Esophagus muscularis mucosa (tissue), 4 donors: ENCODE measurements around the gene TADA3. TPM values are rescaled to one million over a fixed set of nuclear protein-coding genes. Genes with fewer than 3 reads are reported as not detected.

Source experiments
- DNase-seq: peaks from one replicate; pipeline ENCODE4 v3.0.0-alpha.2; 2017; ENCODE audit errors: extremely low spot score
- H3K27ac ChIP-seq, 4 donors: fragments of 200-600 bp; sonication (generic); replicated peaks in 1 of 4; 1 replicate in 3 of 4; 2 replicates in 1 of 4; pipeline ENCODE4 v1.5.1; 2016 to 2019; ENCODE audit warnings: mild to moderate bottlenecking in 1 of 4
- H3K27me3 ChIP-seq, 4 donors: fragments of 200-600 bp; sonication (generic); one replicate each; pipeline versions ENCODE4 v1.5.1 to v1.6.0; 2016 to 2019
- H3K36me3 ChIP-seq, 4 donors: fragments of 200-600 bp; sonication (generic); one replicate each; pipeline ENCODE4 v1.5.1; 2016 to 2019
- H3K4me1 ChIP-seq, 4 donors: fragments of 200-600 bp; sonication (generic); one replicate each; pipeline ENCODE4 v1.5.1; 2016 to 2019
- H3K4me3 ChIP-seq, 4 donors: fragments of 200-600 bp; sonication (generic); 1 replicate in 2 of 4; 2 replicates in 2 of 4; pipeline ENCODE4 v1.5.1; 2016 to 2019; ENCODE audit warnings: mild to moderate bottlenecking in 4 of 4, moderate library complexity in 1 of 4
- H3K9me3 ChIP-seq, 4 donors: fragments of 200-600 bp; sonication (generic); 1 replicate in 3 of 4; 2 replicates in 1 of 4; pipeline ENCODE4 v1.5.1; 2016 to 2019
- EP300 ChIP-seq: sonication (generic); formaldehyde crosslinking; IDR thresholded peaks from one replicate; pipeline ENCODE4 v1.6.1; 2017; ENCODE audit warnings: antibody characterized with exemption
- POLR2A ChIP-seq: fragments of 450-650 bp; IDR thresholded peaks from one replicate; pipeline ENCODE4 v1.6.1; 2017; ENCODE audit warnings: antibody characterized with exemption, moderate library complexity, mild to moderate bottlenecking, low read depth
- POLR2AphosphoS5 ChIP-seq, 2 donors: sonication (generic); formaldehyde crosslinking; IDR thresholded peaks; one replicate each; pipeline ENCODE4 v1.6.1; 2017; ENCODE audit warnings: antibody characterized with exemption in 2 of 2
- WGBS: methylation state at CpG from one replicate; pipeline ENCODE4 v1.1.5; 2018; 5-methylcytosine and 5-hydroxymethylcytosine counted together
- intact Hi-C: fragments of 100-400 bp; cut with DNase I; formaldehyde crosslinking; loops from one replicate; pipeline ENCODE4 v1.15.1; 2023
- total RNA-seq, 4 donors: library from RNA; depleted of rRNA; stranded (reverse); fragments of >200 nt; gene quantifications; one replicate each; pipeline versions ENCODE4 v1.1.0 to v1.2.1, GENCODE V29; 2016
- TF ChIP-seq, protein P1 (sequence below), 3 experiments: fragments of 200-600 bp in 2 of 3; fragments of 450-650 bp in 1 of 3; sonication (generic) in 2 of 3; IDR thresholded peaks; one replicate each; pipeline ENCODE4 v1.5.1; 2017 to 2019; ENCODE audit warnings: antibody characterized with exemption in 3 of 3, mild to moderate bottlenecking in 2 of 3, moderate library complexity in 1 of 3

TADA3 gene
- total RNA-seq, 4 donors from 2014 or later: 64.4 to 80.9 (median 74.6) TPM

DNA sequence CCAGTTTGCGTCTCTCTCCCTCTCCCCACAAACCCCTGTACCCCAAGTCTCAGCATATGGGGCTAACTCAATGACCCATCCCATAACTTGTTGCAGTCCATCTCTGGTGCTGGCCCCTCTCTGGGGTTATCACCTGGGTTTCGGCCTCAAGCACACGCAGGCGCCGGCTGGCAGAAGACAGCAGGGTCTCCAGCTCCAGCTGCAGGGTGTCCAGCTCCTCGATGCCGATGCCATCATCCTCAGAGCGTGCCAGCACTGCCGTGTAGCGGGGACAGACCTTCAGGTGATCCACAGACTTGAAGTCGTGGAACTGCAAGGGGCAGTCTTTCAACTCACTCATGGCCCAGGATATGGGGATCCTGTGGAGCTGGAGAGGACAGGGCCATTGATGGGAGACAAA, 1.1 kb downstream of the TADA3 start:
- Histone ChIP-seq H3K27me3 (no peaks in the 10 kb centered on the region), H3K27ac (peak overlapping the region; percentile 94 to 98 (median 97)), H3K9me3 (no peaks in the 10 kb centered on the region), H3K4me1 (peaks cover 22 to 46% (median 45%) of the 10 kb centered on the region in 4 donors), H3K4me3 (no peak overlapping the region), H3K36me3 (peaks cover 23 to 64% (median 43%) of the 10 kb centered on the region in 4 donors)
- no peak for DNase-seq
- 98% methylated on average over 5 of the region's 11 CpGs for WGBS
- intact Hi-C loops: loop anchor here (2.0 to 5.0 kb wide), 3 partner anchors 16 to 74 kb away; no protein-coding TSS in a partner anchor
- no peak for TF ChIP-seq EP300
- no peak for TF ChIP-seq POLR2AphosphoS5 (IDR thresholded peaks at IDR 0.05)
- TF ChIP-seq, protein P1, sequence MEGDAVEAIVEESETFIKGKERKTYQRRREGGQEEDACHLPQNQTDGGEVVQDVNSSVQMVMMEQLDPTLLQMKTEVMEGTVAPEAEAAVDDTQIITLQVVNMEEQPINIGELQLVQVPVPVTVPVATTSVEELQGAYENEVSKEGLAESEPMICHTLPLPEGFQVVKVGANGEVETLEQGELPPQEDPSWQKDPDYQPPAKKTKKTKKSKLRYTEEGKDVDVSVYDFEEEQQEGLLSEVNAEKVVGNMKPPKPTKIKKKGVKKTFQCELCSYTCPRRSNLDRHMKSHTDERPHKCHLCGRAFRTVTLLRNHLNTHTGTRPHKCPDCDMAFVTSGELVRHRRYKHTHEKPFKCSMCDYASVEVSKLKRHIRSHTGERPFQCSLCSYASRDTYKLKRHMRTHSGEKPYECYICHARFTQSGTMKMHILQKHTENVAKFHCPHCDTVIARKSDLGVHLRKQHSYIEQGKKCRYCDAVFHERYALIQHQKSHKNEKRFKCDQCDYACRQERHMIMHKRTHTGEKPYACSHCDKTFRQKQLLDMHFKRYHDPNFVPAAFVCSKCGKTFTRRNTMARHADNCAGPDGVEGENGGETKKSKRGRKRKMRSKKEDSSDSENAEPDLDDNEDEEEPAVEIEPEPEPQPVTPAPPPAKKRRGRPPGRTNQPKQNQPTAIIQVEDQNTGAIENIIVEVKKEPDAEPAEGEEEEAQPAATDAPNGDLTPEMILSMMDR (IDR thresholded peaks at IDR 0.05): no peak
- TF ChIP-seq POLR2A: no peak

DNA sequence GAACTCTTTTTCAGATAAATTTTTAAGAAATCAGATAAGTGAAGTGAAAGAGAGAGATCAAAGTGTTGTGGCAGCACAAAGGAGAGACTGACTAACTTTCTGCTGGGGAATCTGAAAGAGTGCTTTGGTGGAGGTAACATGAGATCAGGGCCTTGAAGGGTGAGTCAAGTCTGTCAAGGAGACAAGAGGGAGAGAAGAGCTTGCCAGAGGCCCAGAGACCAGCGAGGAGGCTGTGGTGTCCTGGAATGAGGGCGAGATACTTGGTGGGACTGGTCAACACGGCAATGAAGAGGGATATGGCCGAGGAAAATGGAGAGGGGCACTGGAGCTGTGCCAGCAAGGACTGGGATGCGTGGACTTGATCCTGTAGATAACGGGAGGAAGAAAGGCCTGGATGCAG, 4.6 kb downstream of the TADA3 start:
- Histone ChIP-seq H3K4me3 (no peak overlapping the region), H3K27ac (no peak overlapping the region), H3K9me3 (no peaks in the 10 kb centered on the region), H3K36me3 (peaks cover 46 to 79% (median 62%) of the 10 kb centered on the region in 4 donors), H3K27me3 (no peaks in the 10 kb centered on the region), H3K4me1 (peaks cover 4 to 18% (median 17%) of the 10 kb centered on the region in 4 donors)
- DNase-seq: no peak
- intact Hi-C loops: no loop called here
- WGBS: 66% methylated on average over 6 of the region's 6 CpGs
- TF ChIP-seq POLR2AphosphoS5 (IDR thresholded peaks at IDR 0.05) (no peak), POLR2A (no peak), EP300 (no peak)
- TF ChIP-seq, protein P1 (IDR thresholded peaks at IDR 0.05): no peak

DNA sequence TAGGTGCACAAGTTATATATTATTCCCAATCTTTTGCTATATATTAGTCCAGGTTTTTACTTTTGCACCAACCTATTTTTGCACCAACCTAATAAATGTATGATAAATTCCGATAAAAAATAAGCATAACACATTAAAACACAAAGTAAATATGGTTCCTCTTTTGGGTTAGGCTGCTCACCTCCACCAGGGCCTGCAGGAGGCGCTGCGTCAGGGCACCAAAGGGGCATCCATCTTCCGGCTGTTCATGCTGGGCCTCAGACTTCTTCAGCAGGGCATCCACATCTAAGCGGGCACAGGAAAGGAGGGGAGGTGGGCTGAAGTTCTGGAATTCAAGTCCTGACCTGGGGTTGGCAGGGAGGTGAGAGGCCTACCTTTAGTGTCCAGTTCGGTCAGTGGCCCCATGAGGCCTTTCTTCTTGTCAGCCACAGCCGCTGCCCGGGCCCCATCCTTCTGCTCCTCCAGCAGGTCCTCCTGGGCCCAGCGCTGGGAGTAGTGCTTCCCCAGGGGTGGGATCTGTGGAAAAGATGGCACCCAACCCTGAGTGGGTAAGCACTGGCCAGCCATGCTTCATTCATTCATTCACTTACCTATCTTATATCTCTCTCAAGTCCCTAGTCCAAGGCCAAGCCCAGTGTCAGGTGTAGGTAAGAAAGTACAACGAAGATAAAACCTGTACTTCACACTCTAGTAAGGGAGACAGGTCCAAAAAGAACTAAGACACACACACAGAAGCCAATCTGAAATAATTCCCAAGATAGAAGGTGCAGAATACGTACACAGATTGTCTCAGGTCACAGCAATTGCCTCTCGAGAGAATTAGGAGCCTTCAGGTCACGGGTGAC, 5.2 kb downstream of the TADA3 start:
- 88% methylated on average over 10 of the region's 13 CpGs for WGBS
- TF ChIP-seq EP300 (no peak), POLR2A (no peak)
- TF ChIP-seq, protein P1 (IDR thresholded peaks at IDR 0.05): peak in 2 of 3 experiments; percentile 5 to 40
- Histone ChIP-seq H3K27ac (no peak overlapping the region), H3K4me1 (peaks cover 4 to 18% (median 17%) of the 10 kb centered on the region in 4 donors), H3K36me3 (peaks cover 52 to 86% (median 68%) of the 10 kb centered on the region in 4 donors), H3K4me3 (no peak overlapping the region), H3K9me3 (no peaks in the 10 kb centered on the region), H3K27me3 (no peaks in the 10 kb centered on the region)
- intact Hi-C loops: no loop called here
- DNase-seq: no peak

DNA sequence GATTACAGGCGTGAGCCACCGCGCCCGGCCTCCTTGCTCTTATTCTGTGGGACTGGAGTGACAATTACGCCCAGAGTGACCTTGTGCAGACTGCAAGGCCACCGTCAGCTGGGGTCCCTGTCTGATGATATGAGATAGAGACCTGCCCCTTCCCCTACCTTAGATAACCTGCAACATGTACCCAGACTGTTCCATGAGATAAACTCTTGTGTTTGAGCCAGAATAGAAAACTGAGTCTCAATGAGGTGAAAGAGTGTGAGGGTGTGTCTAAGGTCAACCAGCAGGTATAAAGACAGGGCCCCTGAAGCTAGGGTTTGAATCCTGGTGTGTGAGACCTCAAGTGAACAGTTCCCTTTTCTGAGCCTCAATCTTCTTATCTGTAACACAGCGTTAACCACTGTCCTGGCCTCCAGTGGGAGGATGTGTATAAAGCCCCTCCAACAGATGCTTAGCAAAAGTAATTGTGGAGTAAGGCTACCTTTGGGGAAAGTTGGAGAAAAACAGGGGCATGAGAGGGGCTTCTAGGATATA, 6.0 kb downstream of the TADA3 start:
- Histone ChIP-seq H3K4me1 (peaks cover 0 to 13% (median 11%) of the 10 kb centered on the region in 4 donors), H3K27ac (no peak overlapping the region), H3K9me3 (no peaks in the 10 kb centered on the region), H3K4me3 (no peak overlapping the region), H3K27me3 (no peaks in the 10 kb centered on the region), H3K36me3 (peaks cover 57 to 93% (median 76%) of the 10 kb centered on the region in 4 donors)
- no peak for DNase-seq
- intact Hi-C loops: no loop called here
- WGBS: 97% methylated on average over 7 of the region's 7 CpGs
- TF ChIP-seq EP300 (no peak), POLR2AphosphoS5 (IDR thresholded peaks at IDR 0.05) (no peak), POLR2A (no peak)
- TF ChIP-seq, protein P1 (IDR thresholded peaks at IDR 0.05): no peak
